Measurements from ENCODE around the gene BACH2. TPM values are rescaled to one million over a fixed set of nuclear protein-coding genes. Genes with fewer than 3 reads are reported as not detected.

The BACH2 gene
- total and polyA plus RNA-seq, 9 of the 15 experiments (the other 6 are each of a cell fraction or from before 2014, with no cell fraction given), result 0.06 to 3.1 (median 0.59) TPM

- in situ Hi-C loops (cut with MboI) (no loop called here), intact Hi-C loops (cut with micrococcal nuclease) (no loop called here)
- peaks cover 4 to 5% of the 10 kb centered on the region in 2 experiments; a peak in 3 of 5 replicates for H3K27me3 ChIP-seq (ENCODE audit: control insufficient read depth in 2 of 2, insufficient read depth in 2 of 2, low read length in 2 of 2)
- FAIRE-seq, result no peak
- no peaks in the 10 kb centered on the region for H3K4me1 ChIP-seq (replicated peaks in 1 of 2; ENCODE audit: control insufficient read depth in 2 of 2, insufficient read depth in 2 of 2, low read length in 2 of 2)
- H3K4me2 ChIP-seq (ENCODE audit: insufficient read depth, low read length), result no peak overlapping the region
- POLR2A ChIA-PET, result interaction anchor here (1.2 kb wide), 1 partner anchor 9 kb away, joined by 3 read pairs; no protein-coding TSS in a partner anchor
- DNase-seq (ENCODE audit: extremely low read depth in 1 of 4, low spot score in 3 of 4), result no peak
- WGBS (ENCODE audit: insufficient coverage, low coverage, missing lambda C conversion rate), result 13% methylated on average over 5 of the region's 5 CpGs
- no peaks in the 10 kb centered on the region for H3K79me2 ChIP-seq (ENCODE audit: control insufficient read depth, insufficient read depth, low read length)
- no peak for ATAC-seq
- 0 out of 2 replicates have a peak, but pooled peaks cover 2% of the 10 kb centered on the region for H4K20me1 ChIP-seq (replicated peaks; ENCODE audit: control insufficient read depth, insufficient read depth, low read length)
- H3K9me1 ChIP-seq (ENCODE audit: control insufficient read depth, insufficient read depth, low read length), result no peaks in the 10 kb centered on the region
- H2AFZ ChIP-seq (ENCODE audit: low read depth, low read length), result no peak overlapping the region
- TF ChIP-seq ZBTB7A (IDR thresholded peaks at IDR 0.05; ENCODE audit: borderline replicate concordance, control insufficient read depth, low read depth, low read length), result no peak
- no peak for TF ChIP-seq RBM25 (IDR thresholded peaks at IDR 0.05; ENCODE audit: low read depth, low read length, severe bottlenecking)
- no peak for TF ChIP-seq ELK3 (CRISPR knock-in tag; IDR thresholded peaks at IDR 0.05)
- no peak for TF ChIP-seq ZC3H4 (CRISPR knock-in tag; IDR thresholded peaks at IDR 0.05; ENCODE audit: borderline replicate concordance)
- TF ChIP-seq NUFIP1 (IDR thresholded peaks at IDR 0.05; ENCODE audit: partially characterized antibody), result no peak
- no peak for TF ChIP-seq CREM (IDR thresholded peaks at IDR 0.05; ENCODE audit: low read depth)
- no peak for TF ChIP-seq NFATC3 (IDR thresholded peaks at IDR 0.05)
- no peak for TF ChIP-seq ZNF212 (CRISPR knock-in tag; IDR thresholded peaks at IDR 0.05)
- no peak for TF ChIP-seq ZKSCAN8 (CRISPR knock-in tag; IDR thresholded peaks at IDR 0.05)
- TF ChIP-seq STAG1 (CRISPR knock-in tag; IDR thresholded peaks at IDR 0.05; ENCODE audit: borderline replicate concordance), result no peak
- no peak for TF ChIP-seq C11orf30 (IDR thresholded peaks at IDR 0.05; ENCODE audit: low read depth)
- TF ChIP-seq SRSF3 (IDR thresholded peaks at IDR 0.05; ENCODE audit: insufficient read depth, low read length), result no peak
- TF ChIP-seq SREBF2 (CRISPR knock-in tag; IDR thresholded peaks at IDR 0.05), result no peak
- no TSS peak for BruUV-seq (replicated peaks)
- no peaks in the 10 kb centered on the region for H3K9me3 ChIP-seq (replicated peaks; ENCODE audit: control insufficient read depth, insufficient read depth, low read depth, low read length)
- CTCF ChIA-PET (ENCODE audit: low intra/inter-chr PET ratio), result no interaction called here
- H3K4me3 ChIP-seq, result no peak overlapping the region
- no peak overlapping the region for H3K27ac ChIP-seq (ENCODE audit: extremely low read depth, low read depth, low read length)
- H3K36me3 ChIP-seq (ENCODE audit: control insufficient read depth, insufficient read depth, low read length), result no peaks in the 10 kb centered on the region
- H3K9ac ChIP-seq (ENCODE audit: insufficient read depth in 1 of 2, low read depth in 2 of 2, low read length in 2 of 2), result no peak overlapping the region
These were observed 22.8 kb downstream of the BACH2 start for GRCh38 chr6:90273863-90274262.

Data from K562 (cell line).